ENCODE results near the gene LSM4. TPM values are rescaled to one million over a fixed set of nuclear protein-coding genes. Genes with fewer than 3 reads are reported as not detected.

Gene LSM4
- polyA plus RNA-seq, 1 experiment = 94.7 TPM

GRCh38 chr19:18348171-18348570 lies 25.3 kb upstream of the LSM4 start:
- Histone ChIP-seq H3K27me3 (ENCODE audit: control insufficient read depth, insufficient read depth, low read length) (no peaks in the 10 kb centered on the region), H3K36me3 (ENCODE audit: control insufficient read depth, insufficient read depth, low read length) (peaks cover 2% of the 10 kb centered on the region), H3K4me3 (ENCODE audit: low read depth, low read length) (no peak overlapping the region)
- CTCF ChIA-PET = interaction anchor here (0.7 to 8.6 kb wide), 6 partner anchors 13 to 75 kb away, joined by 3 to 126 read pairs (median 4); no protein-coding TSS in a partner anchor
- TF ChIP-seq CTCF (IDR thresholded peaks at IDR 0.05; ENCODE audit: insufficient read depth, low read depth, low read length) = no peak
- POLR2A ChIA-PET = no interaction called here
- no peak for DNase-seq (ENCODE audit: low read depth)

- POLR2A ChIA-PET = no interaction called here
- Histone ChIP-seq H3K4me3 (ENCODE audit: low read depth, low read length) (no peak overlapping the region), H3K27me3 (ENCODE audit: control insufficient read depth, insufficient read depth, low read length) (no peaks in the 10 kb centered on the region), H3K36me3 (ENCODE audit: control insufficient read depth, insufficient read depth, low read length) (peaks cover 4% of the 10 kb centered on the region)
- DNase-seq (ENCODE audit: low read depth) = no peak
- CTCF ChIA-PET = interaction anchor here (0.6 to 8.6 kb wide), 3 partner anchors 42 to 73 kb away, joined by 3 to 126 read pairs (median 4); partner anchors contain the start of gene SSBP4
- TF ChIP-seq CTCF (IDR thresholded peaks at IDR 0.05; ENCODE audit: insufficient read depth, low read depth, low read length) = no peak
Observed at GRCh38 chr19:18346091-18346490, 23.2 kb upstream of the LSM4 start.

- DNase-seq (ENCODE audit: low read depth) = no peak
- POLR2A ChIA-PET = no interaction called here
Observed at GRCh38 chr19:18345296-18345695, 22.4 kb upstream of the LSM4 start.

GRCh38 chr19:18344582-18344950 lies 21.7 kb upstream of the LSM4 start:
- ChIA-PET POLR2A (no interaction called here), CTCF (interaction anchor here (0.9 to 8.6 kb wide), 4 partner anchors 53 to 75 kb away, joined by 3 to 126 read pairs (median 3); partner anchors contain the start of gene LRRC25)
- DNase-seq (ENCODE audit: low read depth) = no peak
- H3K36me3 ChIP-seq (ENCODE audit: control insufficient read depth, insufficient read depth, low read length) = peaks cover 4% of the 10 kb centered on the region
- no peak overlapping the region for H3K4me3 ChIP-seq (ENCODE audit: low read depth, low read length)
- TF ChIP-seq CTCF (IDR thresholded peaks at IDR 0.05; ENCODE audit: insufficient read depth, low read depth, low read length) = no peak
- no peaks in the 10 kb centered on the region for H3K27me3 ChIP-seq (ENCODE audit: control insufficient read depth, insufficient read depth, low read length)

More at GRCh38 chr19:18345296-18345695, 22.4 kb upstream of the LSM4 start:
- TF ChIP-seq CTCF (IDR thresholded peaks at IDR 0.05; ENCODE audit: insufficient read depth, low read depth, low read length) = no peak
- CTCF ChIA-PET = interaction anchor here (0.6 to 8.6 kb wide), 5 partner anchors 43 to 75 kb away, joined by 3 to 126 read pairs (median 3); partner anchors contain the start of gene LRRC25
- H3K36me3 ChIP-seq (ENCODE audit: control insufficient read depth, insufficient read depth, low read length) = peaks cover 4% of the 10 kb centered on the region
- H3K4me3 ChIP-seq (ENCODE audit: low read depth, low read length) = no peak overlapping the region
- no peaks in the 10 kb centered on the region for H3K27me3 ChIP-seq (ENCODE audit: control insufficient read depth, insufficient read depth, low read length)

- DNase-seq (ENCODE audit: low read depth) = no peak
- CTCF ChIA-PET = interaction anchor here (0.7 to 8.6 kb wide), 7 partner anchors 8 to 229 kb away, joined by 3 to 126 read pairs (median 6); partner anchors contain the start of gene UBA52
- Histone ChIP-seq H3K4me3 (ENCODE audit: low read depth, low read length) (no peak overlapping the region), H3K36me3 (ENCODE audit: control insufficient read depth, insufficient read depth, low read length) (peaks cover 4% of the 10 kb centered on the region), H3K27me3 (ENCODE audit: control insufficient read depth, insufficient read depth, low read length) (no peaks in the 10 kb centered on the region)
- POLR2A ChIA-PET = no interaction called here
- no peak for TF ChIP-seq CTCF (IDR thresholded peaks at IDR 0.05; ENCODE audit: insufficient read depth, low read depth, low read length)
Observed at GRCh38 chr19:18342090-18342632, 19.3 kb upstream of the LSM4 start.

Data from BJ (cell line).